Fibroblast of mammary gland (primary cell): ENCODE results near the gene SPATA2.

Experiments used
- DNase-seq: peaks from one replicate; pipeline ENCODE4 v3.0.0-alpha.2; 2010; ENCODE audit warnings: low read depth
- H3K4me3 ChIP-seq: 2 replicates; pipeline ENCODE4 v1.5.1; 2011; ENCODE audit warnings: low read depth, mild to moderate bottlenecking, low read length, moderate library complexity; ENCODE audit not compliant: control insufficient read depth
- CTCF ChIP-seq: conservative IDR thresholded peaks from 2 replicates; pipeline ENCODE4 v1.5.1; 2011; ENCODE audit warnings: low read depth, low read length, inconsistent platforms; ENCODE audit not compliant: control insufficient read depth, insufficient read depth

SPATA2 gene

GRCh38 chr20:49916146-49917002, 1.0 kb upstream of the SPATA2 start:
- peak; percentile 52 for DNase-seq
- no peak for TF ChIP-seq CTCF
- H3K4me3 ChIP-seq, result peak overlapping the region; percentile 95

GRCh38 chr20:49915118-49915379, 280 bp downstream of the SPATA2 start:
- peak overlapping the region; percentile 95 for H3K4me3 ChIP-seq
- TF ChIP-seq CTCF, result no peak
- no peak for DNase-seq

- no peak for DNase-seq
- peak; percentile 4 for TF ChIP-seq CTCF
- peak overlapping the region; percentile 95 for H3K4me3 ChIP-seq
Observed at GRCh38 chr20:49914310-49915117, 815 bp downstream of the SPATA2 start.

GRCh38 chr20:49913399-49914047, 1.8 kb downstream of the SPATA2 start:
- H3K4me3 ChIP-seq, result no peak overlapping the region
- no peak for TF ChIP-seq CTCF
- no peak for DNase-seq

GRCh38 chr20:49910340-49910706, 5.0 kb downstream of the SPATA2 start:
- no peak overlapping the region for H3K4me3 ChIP-seq
- DNase-seq, result no peak
- no peak for TF ChIP-seq CTCF

- DNase-seq, result no peak
- peak; percentile 6 for TF ChIP-seq CTCF
- H3K4me3 ChIP-seq, result no peak overlapping the region
Observed at GRCh38 chr20:49909499-49910339, 5.6 kb downstream of the SPATA2 start.
